NCI-H1417 (cell line): ENCODE measurements around the gene NECAB3.
A peak's percentile ranks its signal among the peaks of the same experiment; 100 is the strongest.
"Not testable (repeated sequence)": the region's sequence is repeated elsewhere in the genome, so short reads cannot be mapped to it uniquely, and the experiment has no call there.

Experiments used
- DNase-seq, 3 experiments: peaks; one replicate each; lab custom pipeline; 2025; lab: John Stamatoyannopoulos, UW

The NECAB3 gene

GRCh38 chr20:33650111-33650752 is 24.0 kb downstream of the NECAB3 start:
- DNase-seq: no peak

DNA sequence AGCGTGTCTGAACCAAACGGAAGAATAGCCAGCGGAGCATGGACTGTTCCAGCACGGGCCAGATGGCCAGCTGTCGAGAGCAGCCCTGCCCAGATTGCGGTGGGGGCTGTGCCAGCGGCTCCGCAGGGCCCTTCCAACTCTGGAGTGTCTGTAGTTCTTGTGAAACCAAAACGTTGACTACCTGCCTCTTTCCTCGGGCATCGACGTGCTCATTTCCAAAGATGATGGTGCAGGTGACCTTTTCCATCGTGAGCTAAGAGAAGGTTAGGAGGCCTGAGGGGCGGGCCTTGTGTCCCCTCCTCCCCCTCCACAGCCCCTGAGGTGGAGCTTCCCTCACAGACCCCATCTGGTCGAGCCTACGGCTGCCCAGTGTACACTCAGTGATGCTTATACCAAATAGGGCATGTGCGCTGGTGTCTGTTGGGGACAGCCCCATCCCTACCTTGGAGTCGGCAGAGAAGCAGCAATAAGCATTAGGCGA is 25.0 kb downstream of the NECAB3 start:
- DNase-seq: peak in 2 of 3 experiments; percentile 27 to 45

GRCh38 chr20:33648396-33649004 is 25.7 kb downstream of the NECAB3 start:
- no peak for DNase-seq

DNA sequence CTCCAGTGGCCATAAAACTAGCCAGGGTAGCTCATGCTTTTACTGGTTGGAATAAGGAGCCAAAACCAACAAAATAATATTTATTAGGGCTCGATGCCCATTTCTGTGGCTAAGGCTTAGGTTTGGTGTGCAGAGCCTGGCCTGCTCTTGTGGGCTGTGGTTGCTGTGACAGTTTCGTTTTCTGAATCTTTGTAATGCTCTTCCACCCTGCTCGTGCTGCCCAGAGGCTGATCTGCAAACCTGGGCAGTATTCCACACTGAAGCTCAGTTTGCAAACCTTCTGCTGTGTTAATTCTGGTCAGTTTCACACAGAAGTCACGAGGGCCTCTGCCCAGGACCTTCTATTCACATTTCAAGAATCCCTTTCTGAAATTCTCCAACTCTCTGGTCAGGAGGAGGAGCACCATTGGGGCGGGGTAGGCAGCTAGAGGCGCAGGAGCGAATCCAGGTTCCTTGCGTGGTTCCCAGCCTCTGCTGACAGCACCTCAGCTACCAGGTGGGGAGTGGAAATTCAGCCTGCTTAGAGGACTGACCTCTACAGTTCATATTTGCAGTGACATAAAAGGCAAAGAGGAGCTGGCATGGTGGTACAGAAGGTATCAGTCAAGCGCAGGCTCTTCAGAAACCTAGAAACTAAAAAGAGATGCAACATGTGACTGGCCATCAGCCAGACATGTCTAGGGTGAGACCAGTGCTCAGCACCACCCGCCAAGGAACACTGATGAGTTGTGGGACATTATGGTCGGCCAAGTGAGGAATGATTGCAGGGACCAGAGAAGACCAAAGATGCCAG is 26.4 kb downstream of the NECAB3 start:
- DNase-seq: no peak

DNA sequence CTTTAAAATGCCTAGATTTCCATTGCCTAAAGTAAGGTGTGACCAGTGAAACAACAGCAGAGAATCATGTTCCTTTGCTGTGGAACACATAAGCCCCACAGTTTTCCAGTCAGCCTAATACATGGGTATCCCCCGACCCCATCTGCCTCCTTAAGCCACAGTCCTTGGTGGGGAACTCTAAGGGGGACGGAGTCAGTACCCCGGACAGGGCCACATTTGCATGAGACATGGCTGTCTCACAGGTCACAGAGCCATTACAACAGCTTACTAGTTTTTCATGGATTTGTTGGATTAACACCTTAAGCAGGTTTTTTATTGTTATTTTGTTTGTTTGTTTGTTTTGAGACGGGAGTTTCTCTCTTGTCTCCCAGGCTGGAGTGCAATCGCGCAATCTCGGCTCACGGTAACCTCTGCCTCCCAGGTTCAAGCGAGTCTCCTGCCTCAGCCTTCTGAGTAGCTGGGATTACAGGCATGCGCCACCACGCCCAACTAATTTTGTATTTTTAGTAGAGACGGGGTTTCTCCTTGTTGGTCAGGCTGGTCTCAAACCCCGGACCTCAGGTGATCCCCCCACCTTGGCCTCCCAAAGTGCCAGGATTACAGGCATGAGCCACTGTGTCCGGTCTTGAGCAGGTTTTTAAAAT is 27.1 kb downstream of the NECAB3 start:
- not testable (repeated sequence) for DNase-seq

- no peak for DNase-seq
Observed at GRCh38 chr20:33646191-33646590, 28.0 kb downstream of the NECAB3 start.

- no peak for DNase-seq
Observed at GRCh38 chr20:33645396-33645795, 28.8 kb downstream of the NECAB3 start.

GRCh38 chr20:33645072-33645358 is 29.2 kb downstream of the NECAB3 start:
- DNase-seq: no peak

DNA sequence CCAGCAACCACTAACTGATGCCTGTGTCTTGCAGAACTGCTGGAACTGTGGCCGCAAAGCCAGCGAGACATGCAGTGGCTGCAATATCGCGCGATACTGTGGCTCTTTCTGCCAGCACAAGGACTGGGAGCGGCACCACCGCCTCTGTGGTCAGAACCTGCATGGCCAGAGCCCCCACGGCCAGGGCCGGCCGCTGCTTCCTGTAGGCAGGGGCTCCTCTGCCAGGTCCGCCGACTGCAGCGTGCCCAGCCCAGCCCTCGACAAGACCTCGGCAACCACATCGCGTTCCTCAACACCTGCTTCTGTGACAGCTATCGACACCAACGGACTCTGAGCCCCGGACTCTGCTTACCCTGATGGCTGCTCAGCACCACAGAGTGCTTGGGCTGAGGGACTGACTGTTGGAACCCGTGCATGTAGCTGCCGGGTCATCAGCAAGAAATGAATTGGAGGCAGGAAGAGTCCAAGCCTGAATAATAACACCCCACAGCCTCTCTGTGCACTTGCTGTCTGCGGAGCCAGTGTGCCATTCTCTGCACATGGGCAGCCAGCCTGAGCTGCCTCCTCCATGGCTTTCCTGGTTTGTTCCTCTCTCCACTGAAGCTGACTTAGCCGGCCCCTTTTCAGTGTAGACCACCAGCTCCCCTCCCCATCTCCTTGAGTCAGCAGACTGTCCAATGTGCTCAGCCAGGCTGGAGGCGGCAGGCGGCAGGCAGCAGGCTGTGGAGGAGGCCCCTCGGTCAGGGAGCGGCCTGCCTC is 29.7 kb downstream of the NECAB3 start:
- DNase-seq: no peak

DNA sequence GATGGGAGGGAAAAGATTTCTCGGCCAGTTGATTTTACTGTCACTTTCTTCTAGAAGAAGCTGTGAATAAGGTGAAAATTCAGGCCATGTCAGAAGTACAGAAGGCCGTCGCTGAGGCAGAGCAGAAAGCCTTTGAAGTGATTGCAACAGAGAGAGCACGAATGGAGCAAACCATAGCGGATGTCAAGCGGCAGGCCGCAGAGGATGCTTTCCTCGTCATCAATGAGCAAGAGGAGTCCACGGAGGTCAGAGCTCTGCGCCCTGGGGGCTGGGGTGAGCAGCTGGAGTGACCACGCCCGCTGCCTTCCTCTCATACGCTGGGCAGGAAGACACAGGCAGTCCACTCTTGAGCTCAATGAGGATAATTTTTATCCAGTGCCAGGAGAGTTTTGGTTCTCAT is 33.9 kb downstream of the NECAB3 start:
- DNase-seq: no peak

DNA sequence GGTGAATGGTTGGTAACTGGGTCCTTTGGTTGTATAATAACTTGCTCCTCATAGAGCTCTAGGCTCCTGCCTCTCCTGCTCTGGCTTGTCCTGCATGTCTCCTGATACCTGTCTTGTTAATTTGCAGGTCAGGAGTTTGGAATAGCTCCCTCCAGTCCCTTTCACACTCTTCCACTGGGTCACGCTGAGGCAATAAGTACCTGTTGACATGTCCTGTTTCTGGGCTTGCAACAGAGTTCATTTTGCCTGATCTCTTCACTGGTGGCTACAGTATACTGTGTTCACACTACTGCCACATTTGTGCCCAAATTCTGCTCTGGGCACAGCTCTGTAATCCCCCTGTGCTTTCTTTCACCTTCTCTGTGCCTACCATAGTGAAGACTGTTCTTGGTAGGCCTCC is 37.5 kb downstream of the NECAB3 start:
- no peak for DNase-seq

DNA sequence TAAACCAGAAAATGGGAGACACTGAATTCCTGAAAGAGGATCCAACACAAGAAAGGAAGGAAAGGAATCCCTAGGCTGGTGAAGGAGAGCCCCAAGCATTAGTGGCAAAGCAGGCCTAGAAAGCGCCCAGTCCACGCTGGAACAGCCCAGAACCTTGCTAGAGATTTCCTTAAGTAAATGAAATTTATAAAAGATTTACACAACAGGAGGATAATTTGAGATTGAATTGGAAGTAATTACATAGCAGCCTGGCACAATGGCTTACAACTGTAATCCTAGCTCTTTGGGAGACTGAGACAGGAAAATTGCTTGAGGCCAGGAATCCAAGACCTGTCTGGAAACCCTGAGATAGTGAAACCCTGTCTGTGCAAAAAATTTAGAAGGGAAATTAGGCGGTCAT is 38.9 kb downstream of the NECAB3 start:
- DNase-seq: peak in 1 of 3 experiments; percentile 14

DNA sequence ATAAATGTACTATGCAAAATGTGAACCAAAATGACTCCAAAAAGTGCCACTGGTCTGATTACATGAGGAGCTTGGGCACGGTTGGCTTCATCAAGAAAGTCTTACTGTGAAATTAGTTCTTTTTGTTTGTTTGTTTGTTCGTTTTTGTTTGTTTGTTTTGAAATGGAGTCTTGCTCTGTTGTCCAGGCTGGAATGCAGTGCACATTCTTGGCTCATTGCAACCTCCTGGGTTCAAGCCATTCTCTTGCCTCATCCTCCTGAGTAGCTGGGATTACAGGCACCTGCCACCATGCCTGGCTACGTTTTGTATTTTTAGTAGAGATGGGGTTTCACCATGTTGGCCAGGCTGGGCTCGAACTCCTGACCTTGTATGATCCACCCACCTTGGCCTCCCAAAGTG is 42.3 kb downstream of the NECAB3 start:
- not testable (repeated sequence) for DNase-seq

GRCh38 chr20:33630507-33630906 is 43.7 kb downstream of the NECAB3 start:
- no peak for DNase-seq

GRCh38 chr20:33629979-33630378 is 44.2 kb downstream of the NECAB3 start:
- DNase-seq: no peak

DNA sequence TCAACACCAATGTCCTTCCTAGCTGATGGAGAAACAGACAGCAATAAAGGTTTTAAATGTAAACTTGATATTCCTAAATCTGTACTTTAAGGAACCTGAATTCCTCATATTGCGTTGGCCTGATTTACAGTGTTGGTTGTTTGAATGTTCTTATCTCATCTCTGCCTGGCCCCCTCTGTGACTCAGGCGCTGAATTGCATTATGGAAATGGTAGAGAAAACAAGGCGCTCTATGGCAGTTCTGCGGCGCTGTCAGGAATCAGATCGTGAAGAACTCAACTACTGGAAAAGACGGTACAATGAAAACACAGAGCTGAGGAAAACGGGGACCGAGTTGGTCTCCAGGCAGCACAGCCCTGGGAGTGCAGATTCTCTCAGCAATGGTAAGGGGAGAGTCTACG is 44.7 kb downstream of the NECAB3 start:
- DNase-seq: no peak

DNA sequence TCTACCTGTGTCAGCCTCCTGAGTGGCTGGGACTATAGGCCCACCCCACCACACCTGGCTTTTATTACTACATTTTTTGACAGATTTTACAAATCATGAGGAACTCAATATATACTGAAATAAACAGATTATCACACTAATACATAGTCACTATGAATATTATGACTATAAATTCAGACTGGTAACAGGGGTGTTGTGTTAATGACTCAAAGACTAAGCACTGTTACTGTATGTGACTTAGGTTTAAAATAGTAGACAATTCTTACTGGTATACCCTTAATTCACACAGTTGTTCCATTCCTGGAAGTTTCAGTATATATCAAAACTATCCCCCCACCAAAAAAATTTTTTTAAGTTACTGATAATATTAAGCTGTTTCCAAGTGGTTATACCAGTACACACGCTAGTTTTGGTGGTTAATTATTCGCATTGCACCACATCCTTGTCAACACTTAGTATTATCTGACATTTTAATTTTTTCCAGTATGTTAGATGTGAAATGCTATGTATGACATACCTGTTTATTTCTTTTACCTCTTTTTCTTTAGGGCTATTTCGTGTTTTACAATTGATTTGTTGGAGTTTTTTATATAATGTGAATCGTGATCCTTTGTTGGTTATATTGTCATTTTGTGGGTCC is 46.5 kb downstream of the NECAB3 start:
- no peak for DNase-seq

DNA sequence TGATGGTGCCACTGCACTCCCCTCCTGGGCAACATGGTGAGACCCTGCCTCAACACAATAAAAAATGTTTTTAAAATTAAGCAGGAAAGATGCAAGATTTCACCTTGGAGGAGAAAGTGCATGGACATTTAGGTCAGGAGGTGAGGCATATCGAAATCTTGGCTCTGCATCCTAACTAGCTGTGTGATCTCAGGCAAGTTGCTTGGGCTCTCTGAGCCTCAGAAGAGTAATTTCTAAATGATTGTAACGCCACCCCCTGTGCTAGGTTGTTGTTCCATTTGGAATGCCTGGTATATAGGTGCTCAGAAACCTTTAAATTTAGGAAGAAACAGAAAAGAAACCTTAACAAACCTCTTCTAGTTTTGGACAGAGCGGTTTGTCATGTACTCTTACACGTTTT is 48.0 kb downstream of the NECAB3 start:
- DNase-seq: no peak

GRCh38 chr20:33624399-33624798 is 49.8 kb downstream of the NECAB3 start:
- no peak for DNase-seq

DNA sequence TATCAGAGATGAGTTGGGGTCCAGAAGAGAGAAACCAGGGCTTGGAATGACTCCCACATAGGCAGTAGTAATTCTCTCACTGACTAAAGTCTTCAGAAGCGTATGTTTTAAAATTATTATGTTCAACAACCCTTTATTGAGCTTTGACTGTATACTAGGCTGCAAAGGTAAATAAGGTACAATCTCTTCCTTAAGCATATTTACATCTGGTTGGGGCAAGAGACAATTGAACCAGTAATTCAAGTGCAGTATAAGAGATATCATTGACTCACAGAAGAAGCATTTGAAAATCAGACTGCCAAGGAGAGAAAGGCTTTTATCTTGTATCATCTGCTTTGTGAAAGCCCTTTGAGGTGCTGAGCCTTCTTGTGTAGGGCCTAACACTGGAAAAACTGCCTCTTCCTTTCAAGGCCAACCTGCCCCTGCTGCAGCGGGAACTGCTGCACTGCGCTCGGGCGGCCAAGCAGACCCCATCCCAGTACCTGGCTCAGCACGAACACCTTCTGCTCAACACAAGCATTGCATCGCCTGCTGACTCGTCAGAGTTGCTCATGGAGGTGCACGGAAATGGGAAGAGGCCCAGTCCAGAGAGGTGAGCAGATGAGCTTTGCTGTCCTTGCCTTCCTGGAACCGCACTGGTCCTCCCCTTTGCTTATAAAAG is 51.4 kb downstream of the NECAB3 start:
- no peak for DNase-seq
